Esophagus squamous epithelium (tissue), 5 donors: ENCODE measurements around the gene RNF186. TPM values are rescaled to one million over a fixed set of nuclear protein-coding genes. Genes with fewer than 3 reads are reported as not detected.

Experiments
- DNase-seq: peaks from one replicate; lab custom pipeline; 2025; lab: John Stamatoyannopoulos, UW
- H3K27ac ChIP-seq, 4 donors: fragments of 200-600 bp; sonication (generic); one replicate each; pipeline ENCODE4 v1.5.1; 2016 to 2019; ENCODE audit warnings: mild to moderate bottlenecking in 1 of 4
- H3K27me3 ChIP-seq, 4 donors: fragments of 200-600 bp; sonication (generic); 1 replicate in 3 of 4; 2 replicates in 1 of 4; pipeline versions ENCODE4 v1.5.1 to v1.6.0; 2017 to 2021; ENCODE audit warnings: antibody characterized with exemption in 1 of 4
- H3K36me3 ChIP-seq, 3 donors: fragments of 200-600 bp; sonication (generic); one replicate each; pipeline ENCODE4 v1.5.1; 2016 to 2019
- H3K4me1 ChIP-seq, 3 donors: fragments of 200-600 bp; sonication (generic); one replicate each; pipeline ENCODE4 v1.5.1; 2017 to 2019
- H3K4me3 ChIP-seq, 4 donors: fragments of 200-600 bp; sonication (generic); 1 replicate in 3 of 4; 2 replicates in 1 of 4; pipeline ENCODE4 v1.5.1; 2016 to 2019; ENCODE audit warnings: mild to moderate bottlenecking in 2 of 4, moderate library complexity in 1 of 4
- H3K9me3 ChIP-seq, 3 donors: fragments of 200-600 bp; sonication (generic); one replicate each; pipeline ENCODE4 v1.5.1; 2016 to 2019
- CTCF ChIP-seq, 6 experiments: fragments of 450-650 bp in 4 of 6; fragments of 200-600 bp in 2 of 6; sonication (generic) in 2 of 6; IDR thresholded peaks; one replicate each; pipeline ENCODE4 v1.5.1; 2016 to 2019; ENCODE audit warnings: antibody characterized with exemption in 6 of 6, mild to moderate bottlenecking in 4 of 6, moderate library complexity in 4 of 6
- POLR2A ChIP-seq, 4 donors: fragments of 450-650 bp; IDR thresholded peaks; one replicate each; pipeline ENCODE4 v1.6.1; 2017; ENCODE audit warnings: antibody characterized with exemption in 4 of 4, mild to moderate bottlenecking in 4 of 4, moderate library complexity in 3 of 4
- WGBS, 2 donors: methylation state at CpG; one replicate each; pipeline ENCODE4 v1.1.5; 2018; 5-methylcytosine and 5-hydroxymethylcytosine counted together
- intact Hi-C: fragments of 100-400 bp; cut with DNase I; formaldehyde crosslinking; loops from one replicate; pipeline ENCODE4 v1.15.0; 2022
- total RNA-seq, 4 donors: library from RNA; depleted of rRNA; stranded (reverse); fragments of >200 nt; gene quantifications; one replicate each; pipeline ENCODE4 v1.1.0, GENCODE V29; 2016
- donor health status: DM: yes; HTN: yes; CAD: no.

RNF186 gene
- total RNA-seq, 4 donors from 2014 or later = not detected

DNA sequence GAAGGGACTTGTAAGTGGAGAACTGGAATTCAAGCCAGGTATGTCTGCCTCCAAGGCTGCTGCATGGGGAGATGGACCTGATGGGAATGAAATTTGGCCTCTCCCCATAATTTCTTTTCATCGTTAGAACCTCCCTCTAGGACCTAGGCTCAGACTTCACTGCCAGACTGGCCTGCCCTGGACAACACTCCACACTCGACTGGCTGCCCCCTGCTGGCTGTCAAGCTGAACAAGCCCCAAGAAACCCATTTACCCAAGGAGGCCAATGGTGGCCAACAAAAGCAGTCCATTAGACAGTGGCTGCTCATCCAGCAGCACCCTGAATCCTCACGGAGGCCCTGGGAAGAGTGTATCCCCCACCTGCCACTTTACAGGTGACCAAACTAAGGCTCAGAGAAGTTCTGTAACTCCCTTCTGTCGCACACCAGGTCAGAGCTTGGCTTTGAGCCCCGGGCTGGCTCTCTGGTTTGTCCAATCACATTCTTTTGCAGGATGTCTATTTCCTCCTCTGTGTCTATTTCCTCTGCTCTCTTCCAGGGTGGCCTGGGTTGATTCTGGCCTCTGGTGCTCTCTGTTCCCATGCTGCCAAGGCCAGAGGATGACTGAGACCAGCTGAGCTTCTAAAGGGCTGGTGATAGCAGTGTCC, 3.8 kb downstream of the RNF186 start:
- WGBS, 2 donors = 48 to 67% methylated on average over 4 to 5 of the region's 5 CpGs

GRCh38 chr1:19809044-19809750, 5.9 kb downstream of the RNF186 start:
- no peak for DNase-seq
- H3K27me3 ChIP-seq = no peaks in the 10 kb centered on the region
- intact Hi-C loops = no loop called here
- no peak overlapping the region for H3K27ac ChIP-seq
- no peaks in the 10 kb centered on the region for H3K9me3 ChIP-seq
- H3K36me3 ChIP-seq = no peaks in the 10 kb centered on the region
- 76 to 77% methylated on average over 8 to 10 of the region's 13 CpGs for WGBS, 2 donors
- no peaks in the 10 kb centered on the region for H3K4me1 ChIP-seq
- no peak overlapping the region for H3K4me3 ChIP-seq
- TF ChIP-seq CTCF (IDR thresholded peaks at IDR 0.05) = no peak

More for the DNA sequence above, 3.8 kb downstream of the RNF186 start:
- no peak overlapping the region for H3K27ac ChIP-seq
- H3K36me3 ChIP-seq = no peaks in the 10 kb centered on the region
- no peaks in the 10 kb centered on the region for H3K9me3 ChIP-seq
- no peak for DNase-seq
- TF ChIP-seq POLR2A (IDR thresholded peaks at IDR 0.05) = no peak
- TF ChIP-seq CTCF (IDR thresholded peaks at IDR 0.05) = peak in 5 of 6 experiments; percentile 17 to 57 (median 41)
- peaks cover 0 to 5% (median 0%) of the 10 kb centered on the region in 3 donors for H3K4me1 ChIP-seq
- H3K27me3 ChIP-seq = peaks cover 0 to 7% (median 0%) of the 10 kb centered on the region in 4 donors
- no peak overlapping the region for H3K4me3 ChIP-seq
- intact Hi-C loops = no loop called here

GRCh38 chr1:19808351-19808750, 6.7 kb downstream of the RNF186 start:
- Histone ChIP-seq H3K4me3 (no peak overlapping the region), H3K27ac (no peak overlapping the region), H3K4me1 (no peaks in the 10 kb centered on the region), H3K27me3 (no peaks in the 10 kb centered on the region), H3K9me3 (no peaks in the 10 kb centered on the region), H3K36me3 (no peaks in the 10 kb centered on the region)
- intact Hi-C loops = no loop called here
- 71 to 76% methylated on average over 6 to 7 of the region's 7 CpGs for WGBS, 2 donors
- TF ChIP-seq POLR2A (IDR thresholded peaks at IDR 0.05) (no peak), CTCF (IDR thresholded peaks at IDR 0.05) (no peak)
- no peak for DNase-seq

DNA sequence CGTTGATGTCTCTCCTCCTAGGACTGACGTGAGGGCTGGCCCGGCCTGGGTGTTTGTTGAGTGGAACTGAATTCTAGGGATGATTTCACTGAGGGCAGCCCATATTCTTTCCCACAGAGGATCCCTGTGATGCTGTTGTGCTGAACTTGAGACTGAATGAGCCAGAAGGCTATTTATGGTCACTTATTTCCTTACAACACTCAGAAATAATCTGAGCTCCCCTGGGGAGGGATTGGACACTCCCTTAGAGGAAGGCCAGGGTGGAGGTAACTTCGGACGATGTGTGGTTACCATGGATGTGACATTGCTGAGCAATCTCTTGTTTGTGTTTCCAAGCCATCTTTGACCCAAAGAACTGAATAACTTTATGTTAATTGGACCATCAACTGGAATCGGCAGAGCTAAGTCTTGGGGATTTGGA, 10.2 kb downstream of the RNF186 start:
- no peak overlapping the region for H3K4me3 ChIP-seq
- H3K4me1 ChIP-seq = peaks cover 0 to 14% (median 6%) of the 10 kb centered on the region in 3 donors
- intact Hi-C loops = no loop called here
- H3K9me3 ChIP-seq = no peaks in the 10 kb centered on the region
- TF ChIP-seq CTCF (IDR thresholded peaks at IDR 0.05) (no peak), POLR2A (IDR thresholded peaks at IDR 0.05) (no peak)
- no peaks in the 10 kb centered on the region for H3K36me3 ChIP-seq
- H3K27ac ChIP-seq = no peak overlapping the region
- DNase-seq = no peak
- WGBS, 2 donors = 79 to 80% methylated on average over 6 of the region's 6 CpGs
- no peaks in the 10 kb centered on the region for H3K27me3 ChIP-seq

GRCh38 chr1:19802269-19802668, 12.8 kb downstream of the RNF186 start:
- TF ChIP-seq POLR2A (IDR thresholded peaks at IDR 0.05) (no peak), CTCF (IDR thresholded peaks at IDR 0.05) (no peak)
- H3K36me3 ChIP-seq = peaks cover 0 to 2% (median 0%) of the 10 kb centered on the region in 3 donors
- no peak for DNase-seq
- peaks cover 9 to 31% (median 17%) of the 10 kb centered on the region in 3 donors for H3K4me1 ChIP-seq
- no peak overlapping the region for H3K4me3 ChIP-seq
- WGBS, 2 donors = 47 to 60% methylated on average over 5 to 7 of the region's 7 CpGs
- H3K27ac ChIP-seq = no peak overlapping the region
- no peaks in the 10 kb centered on the region for H3K9me3 ChIP-seq
- no peaks in the 10 kb centered on the region for H3K27me3 ChIP-seq
- intact Hi-C loops = no loop called here
